GM23338 (cell line): Measurements from ENCODE around the gene AARS2. TPM values are rescaled to one million over a fixed set of nuclear protein-coding genes. Genes with fewer than 3 reads are reported as not detected.
A peak's percentile ranks its signal among the peaks of the same experiment; 100 is the strongest.

Experiments
- ATAC-seq: fragments of 200-7000 bp; cut with Tn5 transposase; 3 replicates; pipeline ENCODE4 v1.9.1; 2020
- DNase-seq: peaks from one replicate; pipeline ENCODE4 v3.0.0-alpha.2; 2015; ENCODE audit warnings: low spot score
- H2AFZ ChIP-seq: fragments of 200-600 bp; sonication (generic); 2 replicates; pipeline ENCODE4 v1.8.0; 2016; ENCODE audit warnings: antibody characterized with exemption, mild to moderate bottlenecking, moderate library complexity
- H3F3A ChIP-seq: fragments of 200-600 bp; sonication (generic); replicated peaks from 2 replicates; pipeline ENCODE4 v1.8.0; 2017; ENCODE audit warnings: antibody characterized with exemption, mixed run types, low read depth
- H3K27ac ChIP-seq: fragments of 200-600 bp; sonication (generic); 2 replicates; pipeline ENCODE4 v1.6.1; 2016; ENCODE audit warnings: low read depth
- H3K27me3 ChIP-seq: fragments of 200-600 bp; sonication (generic); 2 replicates; pipeline ENCODE4 v1.8.0; 2016; ENCODE audit warnings: mild to moderate bottlenecking, mixed run types, moderate library complexity; ENCODE audit not compliant: insufficient read depth
- H3K36me3 ChIP-seq: fragments of 200-600 bp; sonication (generic); 2 replicates; pipeline ENCODE4 v1.8.0; 2016; ENCODE audit warnings: mild to moderate bottlenecking; ENCODE audit not compliant: insufficient read depth
- H3K4me1 ChIP-seq: fragments of 200-600 bp; sonication (generic); 2 replicates; pipeline ENCODE4 v1.8.0; 2016; ENCODE audit warnings: mild to moderate bottlenecking, moderate library complexity; ENCODE audit not compliant: insufficient read depth
- H3K4me2 ChIP-seq: fragments of 200-600 bp; sonication (generic); 2 replicates; pipeline ENCODE4 v1.7.1; 2017; ENCODE audit warnings: mixed run types
- H3K4me3 ChIP-seq: fragments of 200-600 bp; sonication (generic); 2 replicates; pipeline ENCODE4 v1.6.1; 2016; ENCODE audit warnings: mixed run types
- H3K79me2 ChIP-seq: fragments of 200-600 bp; sonication (generic); replicated peaks from 2 replicates; pipeline ENCODE4 v1.8.0; 2017; ENCODE audit warnings: mild to moderate bottlenecking; ENCODE audit not compliant: insufficient read depth
- H3K9me2 ChIP-seq: fragments of 200-600 bp; sonication (generic); 2 replicates; pipeline ENCODE4 v1.8.0; 2017; ENCODE audit not compliant: insufficient read depth
- H4K20me1 ChIP-seq: fragments of 200-600 bp; sonication (generic); replicated peaks from 2 replicates; pipeline ENCODE4 v1.8.0; 2017; ENCODE audit warnings: mild to moderate bottlenecking; ENCODE audit not compliant: insufficient read depth
- H3K27ac Mint-ChIP-seq: 2 replicates; pipeline ENCODE4 v1.8.0; 2020; ENCODE audit warnings: inconsistent platforms, mild to moderate bottlenecking, moderate library complexity, mixed read lengths
- H3K27me3 Mint-ChIP-seq: 3 replicates; pipeline ENCODE4 v1.8.0; 2022; ENCODE audit warnings: low read depth, mild to moderate bottlenecking, moderate library complexity, mixed read lengths, inconsistent platforms; ENCODE audit not compliant: insufficient read depth, poor library complexity
- H3K36me3 Mint-ChIP-seq: 3 replicates; pipeline ENCODE4 v1.8.0; 2021; ENCODE audit warnings: low read depth, mild to moderate bottlenecking, inconsistent platforms, moderate library complexity, mixed read lengths
- H3K4me1 Mint-ChIP-seq: 3 replicates; pipeline ENCODE4 v1.8.0; 2020; ENCODE audit warnings: mild to moderate bottlenecking, inconsistent platforms, mixed read lengths
- H3K4me3 Mint-ChIP-seq: 3 replicates; pipeline ENCODE4 v1.8.0; 2021; ENCODE audit warnings: moderate library complexity, mild to moderate bottlenecking, inconsistent platforms, mixed read lengths
- H3K9me3 Mint-ChIP-seq: 3 replicates; pipeline ENCODE4 v1.8.0; 2020; ENCODE audit warnings: moderate library complexity, mild to moderate bottlenecking, inconsistent platforms, mixed read lengths
- CREB1 ChIP-seq: fragments of 250-450 bp; sonication (Bioruptor Pico); IDR thresholded peaks from 2 replicates; pipeline ENCODE4 v1.5.0; 2020; ENCODE audit warnings: low read depth, mild to moderate bottlenecking, moderate library complexity
- EZH2 ChIP-seq: fragments of 200-600 bp; sonication (generic); IDR thresholded peaks from one replicate; pipeline ENCODE4 v1.8.0; 2017; ENCODE audit warnings: antibody characterized with exemption, mild to moderate bottlenecking, low read depth; ENCODE audit not compliant: unreplicated experiment
- EZH2phosphoT487 ChIP-seq: fragments of 200-600 bp; sonication (generic); IDR thresholded peaks from one replicate; pipeline ENCODE4 v1.8.1; 2018; ENCODE audit warnings: antibody characterized with exemption; ENCODE audit not compliant: unreplicated experiment
- JUNB ChIP-seq: IDR thresholded peaks from one replicate; pipeline ENCODE4 v1.6.1; 2016; ENCODE audit warnings: antibody characterized with exemption; ENCODE audit not compliant: unreplicated experiment
- NANOG ChIP-seq: IDR thresholded peaks from 2 replicates; pipeline ENCODE4 v1.6.1; 2016; ENCODE audit warnings: antibody characterized with exemption, borderline replicate concordance
- POLR2AphosphoS5 ChIP-seq: IDR thresholded peaks from 2 replicates; pipeline ENCODE4 v1.6.1; 2016; ENCODE audit warnings: antibody characterized with exemption, low read depth
- STAT1 ChIP-seq: IDR thresholded peaks from one replicate; pipeline ENCODE4 v1.6.1; 2016; ENCODE audit warnings: antibody characterized with exemption; ENCODE audit not compliant: unreplicated experiment
- ZNF114 ChIP-seq: fragments of 250-450 bp; sonication (Bioruptor Pico); IDR thresholded peaks from 2 replicates; pipeline ENCODE4 v1.5.0; 2020; ENCODE audit warnings: mild to moderate bottlenecking, moderate library complexity
- ZNF331 ChIP-seq: fragments of 250-450 bp; sonication (Bioruptor Pico); IDR thresholded peaks from 2 replicates; pipeline ENCODE4 v1.5.0; 2020; ENCODE audit warnings: low read depth, mild to moderate bottlenecking, moderate library complexity
- polyA plus RNA-seq: library from polyadenylated mRNA; unstranded; fragments of >200 nt; fragmentation: Nextera tagmentation; extraction: Ambion mirVana; gene quantifications from 2 replicates; pipeline ENCODE4 v1.2.1, GENCODE V29; 2016
- total RNA-seq: library from RNA; depleted of rRNA; stranded (reverse); fragments of >200 nt; shearing (Covaris generic); gene quantifications from 2 replicates; pipeline ENCODE4 v1.2.3, GENCODE V29; 2014
- TF ChIP-seq, protein P1 (sequence below): IDR thresholded peaks from 2 replicates; pipeline ENCODE4 v1.6.1; 2016; ENCODE audit warnings: antibody characterized with exemption
- TF ChIP-seq, protein P2 (sequence below), 2 experiments: fragments of 200-600 bp in 1 of 2; sonication (generic) in 1 of 2; conservative IDR thresholded peaks; 2 replicates each; pipeline versions ENCODE4 v1.5.1 to v1.6.1; 2016 to 2017; ENCODE audit warnings: antibody characterized with exemption in 2 of 2, low read depth in 2 of 2, mild to moderate bottlenecking in 2 of 2, moderate library complexity in 1 of 2
- TF ChIP-seq, protein P3 (sequence below): IDR thresholded peaks from one replicate; pipeline ENCODE4 v1.6.1; 2018; ENCODE audit warnings: antibody characterized with exemption; ENCODE audit not compliant: unreplicated experiment
- TF ChIP-seq, protein P4 (sequence below): fragments of 250-450 bp; sonication (Bioruptor Pico); IDR thresholded peaks from 2 replicates; pipeline ENCODE4 v1.5.0; 2020; ENCODE audit warnings: mild to moderate bottlenecking, moderate library complexity

AARS2 gene
- total and polyA plus RNA-seq, 2 experiments from 2014 or later, result 6.5 to 23.2 TPM

DNA sequence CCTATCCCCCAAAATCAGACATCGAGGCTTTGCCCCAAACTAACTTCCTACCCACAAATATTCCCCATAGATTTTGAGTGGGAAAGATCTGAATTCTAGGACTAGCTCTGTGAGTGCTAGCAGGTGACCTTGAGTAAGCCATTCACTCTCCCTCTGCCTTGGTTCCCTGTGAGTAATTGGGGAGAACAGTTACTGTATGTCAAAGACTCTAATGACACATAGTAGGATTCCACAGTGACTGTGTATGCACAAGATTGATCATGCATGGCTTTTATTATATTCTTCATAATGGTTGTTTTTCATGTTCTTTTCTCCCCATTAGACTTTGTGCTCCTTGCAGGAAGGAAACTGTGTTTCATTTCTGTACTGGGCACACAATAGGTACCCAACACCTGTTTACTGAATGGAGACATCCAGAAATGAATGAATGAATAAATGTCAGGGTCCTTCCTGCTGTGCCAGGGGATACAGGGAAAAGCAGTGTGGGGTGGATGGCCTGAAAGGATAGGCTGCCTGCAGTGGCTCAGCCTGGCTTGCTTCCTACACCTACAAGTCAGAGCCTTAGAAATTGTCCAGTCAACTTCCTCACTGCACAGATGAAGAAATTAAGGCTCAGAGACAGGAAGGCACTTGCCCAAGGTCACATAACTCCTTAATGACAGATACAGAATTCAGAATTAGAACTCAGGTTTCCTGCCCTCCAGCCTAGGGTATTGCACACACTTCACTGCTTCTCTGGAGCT is 43.8 kb downstream of the AARS2 start:
- Histone ChIP-seq H3K4me2 (peak overlapping the region; percentile 87), H2AFZ (no peak overlapping the region), H4K20me1 (no peaks in the 10 kb centered on the region), H3K79me2 (peaks cover 5% of the 10 kb centered on the region; the same call in 1 of the 2 replicates), H3K27me3 (peaks cover 21% of the 10 kb centered on the region), H3K4me1 (peaks cover 16% of the 10 kb centered on the region), H3F3A (0 out of 2 replicates have a peak, but pooled peaks cover 19% of the 10 kb centered on the region), H3K36me3 (no peaks in the 10 kb centered on the region), H3K27ac (no peak overlapping the region), H3K9me2 (no peaks in the 10 kb centered on the region), H3K4me3 (peak overlapping the region; percentile 65)
- Mint-ChIP-seq H3K27ac (no peak overlapping the region), H3K4me3 (peak overlapping the region; percentile 76), H3K4me1 (peaks cover 42% of the 10 kb centered on the region), H3K27me3 (peaks cover 39% of the 10 kb centered on the region), H3K9me3 (no peaks in the 10 kb centered on the region), H3K36me3 (peaks cover 6% of the 10 kb centered on the region; the same call in 2 of the 3 replicates)
- DNase-seq (no peak), ATAC-seq (no peak)
- TF ChIP-seq, protein P1, sequence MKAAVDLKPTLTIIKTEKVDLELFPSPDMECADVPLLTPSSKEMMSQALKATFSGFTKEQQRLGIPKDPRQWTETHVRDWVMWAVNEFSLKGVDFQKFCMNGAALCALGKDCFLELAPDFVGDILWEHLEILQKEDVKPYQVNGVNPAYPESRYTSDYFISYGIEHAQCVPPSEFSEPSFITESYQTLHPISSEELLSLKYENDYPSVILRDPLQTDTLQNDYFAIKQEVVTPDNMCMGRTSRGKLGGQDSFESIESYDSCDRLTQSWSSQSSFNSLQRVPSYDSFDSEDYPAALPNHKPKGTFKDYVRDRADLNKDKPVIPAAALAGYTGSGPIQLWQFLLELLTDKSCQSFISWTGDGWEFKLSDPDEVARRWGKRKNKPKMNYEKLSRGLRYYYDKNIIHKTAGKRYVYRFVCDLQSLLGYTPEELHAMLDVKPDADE, result no peak
- TF ChIP-seq POLR2AphosphoS5 (no peak), CREB1 (CRISPR knock-in tag) (no peak), NANOG (no peak), EZH2phosphoT487 (no peak), EZH2 (no peak), ZNF331 (CRISPR knock-in tag) (no peak), ZNF114 (CRISPR knock-in tag) (no peak), STAT1 (no peak), JUNB (no peak)
- TF ChIP-seq, protein P2, sequence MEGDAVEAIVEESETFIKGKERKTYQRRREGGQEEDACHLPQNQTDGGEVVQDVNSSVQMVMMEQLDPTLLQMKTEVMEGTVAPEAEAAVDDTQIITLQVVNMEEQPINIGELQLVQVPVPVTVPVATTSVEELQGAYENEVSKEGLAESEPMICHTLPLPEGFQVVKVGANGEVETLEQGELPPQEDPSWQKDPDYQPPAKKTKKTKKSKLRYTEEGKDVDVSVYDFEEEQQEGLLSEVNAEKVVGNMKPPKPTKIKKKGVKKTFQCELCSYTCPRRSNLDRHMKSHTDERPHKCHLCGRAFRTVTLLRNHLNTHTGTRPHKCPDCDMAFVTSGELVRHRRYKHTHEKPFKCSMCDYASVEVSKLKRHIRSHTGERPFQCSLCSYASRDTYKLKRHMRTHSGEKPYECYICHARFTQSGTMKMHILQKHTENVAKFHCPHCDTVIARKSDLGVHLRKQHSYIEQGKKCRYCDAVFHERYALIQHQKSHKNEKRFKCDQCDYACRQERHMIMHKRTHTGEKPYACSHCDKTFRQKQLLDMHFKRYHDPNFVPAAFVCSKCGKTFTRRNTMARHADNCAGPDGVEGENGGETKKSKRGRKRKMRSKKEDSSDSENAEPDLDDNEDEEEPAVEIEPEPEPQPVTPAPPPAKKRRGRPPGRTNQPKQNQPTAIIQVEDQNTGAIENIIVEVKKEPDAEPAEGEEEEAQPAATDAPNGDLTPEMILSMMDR (conservative IDR thresholded peaks at IDR 0.05; ENCODE audit: low read depth in 2 of 2), result no peak
- TF ChIP-seq, protein P3, sequence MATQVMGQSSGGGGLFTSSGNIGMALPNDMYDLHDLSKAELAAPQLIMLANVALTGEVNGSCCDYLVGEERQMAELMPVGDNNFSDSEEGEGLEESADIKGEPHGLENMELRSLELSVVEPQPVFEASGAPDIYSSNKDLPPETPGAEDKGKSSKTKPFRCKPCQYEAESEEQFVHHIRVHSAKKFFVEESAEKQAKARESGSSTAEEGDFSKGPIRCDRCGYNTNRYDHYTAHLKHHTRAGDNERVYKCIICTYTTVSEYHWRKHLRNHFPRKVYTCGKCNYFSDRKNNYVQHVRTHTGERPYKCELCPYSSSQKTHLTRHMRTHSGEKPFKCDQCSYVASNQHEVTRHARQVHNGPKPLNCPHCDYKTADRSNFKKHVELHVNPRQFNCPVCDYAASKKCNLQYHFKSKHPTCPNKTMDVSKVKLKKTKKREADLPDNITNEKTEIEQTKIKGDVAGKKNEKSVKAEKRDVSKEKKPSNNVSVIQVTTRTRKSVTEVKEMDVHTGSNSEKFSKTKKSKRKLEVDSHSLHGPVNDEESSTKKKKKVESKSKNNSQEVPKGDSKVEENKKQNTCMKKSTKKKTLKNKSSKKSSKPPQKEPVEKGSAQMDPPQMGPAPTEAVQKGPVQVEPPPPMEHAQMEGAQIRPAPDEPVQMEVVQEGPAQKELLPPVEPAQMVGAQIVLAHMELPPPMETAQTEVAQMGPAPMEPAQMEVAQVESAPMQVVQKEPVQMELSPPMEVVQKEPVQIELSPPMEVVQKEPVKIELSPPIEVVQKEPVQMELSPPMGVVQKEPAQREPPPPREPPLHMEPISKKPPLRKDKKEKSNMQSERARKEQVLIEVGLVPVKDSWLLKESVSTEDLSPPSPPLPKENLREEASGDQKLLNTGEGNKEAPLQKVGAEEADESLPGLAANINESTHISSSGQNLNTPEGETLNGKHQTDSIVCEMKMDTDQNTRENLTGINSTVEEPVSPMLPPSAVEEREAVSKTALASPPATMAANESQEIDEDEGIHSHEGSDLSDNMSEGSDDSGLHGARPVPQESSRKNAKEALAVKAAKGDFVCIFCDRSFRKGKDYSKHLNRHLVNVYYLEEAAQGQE, result no peak
- TF ChIP-seq, protein P4, sequence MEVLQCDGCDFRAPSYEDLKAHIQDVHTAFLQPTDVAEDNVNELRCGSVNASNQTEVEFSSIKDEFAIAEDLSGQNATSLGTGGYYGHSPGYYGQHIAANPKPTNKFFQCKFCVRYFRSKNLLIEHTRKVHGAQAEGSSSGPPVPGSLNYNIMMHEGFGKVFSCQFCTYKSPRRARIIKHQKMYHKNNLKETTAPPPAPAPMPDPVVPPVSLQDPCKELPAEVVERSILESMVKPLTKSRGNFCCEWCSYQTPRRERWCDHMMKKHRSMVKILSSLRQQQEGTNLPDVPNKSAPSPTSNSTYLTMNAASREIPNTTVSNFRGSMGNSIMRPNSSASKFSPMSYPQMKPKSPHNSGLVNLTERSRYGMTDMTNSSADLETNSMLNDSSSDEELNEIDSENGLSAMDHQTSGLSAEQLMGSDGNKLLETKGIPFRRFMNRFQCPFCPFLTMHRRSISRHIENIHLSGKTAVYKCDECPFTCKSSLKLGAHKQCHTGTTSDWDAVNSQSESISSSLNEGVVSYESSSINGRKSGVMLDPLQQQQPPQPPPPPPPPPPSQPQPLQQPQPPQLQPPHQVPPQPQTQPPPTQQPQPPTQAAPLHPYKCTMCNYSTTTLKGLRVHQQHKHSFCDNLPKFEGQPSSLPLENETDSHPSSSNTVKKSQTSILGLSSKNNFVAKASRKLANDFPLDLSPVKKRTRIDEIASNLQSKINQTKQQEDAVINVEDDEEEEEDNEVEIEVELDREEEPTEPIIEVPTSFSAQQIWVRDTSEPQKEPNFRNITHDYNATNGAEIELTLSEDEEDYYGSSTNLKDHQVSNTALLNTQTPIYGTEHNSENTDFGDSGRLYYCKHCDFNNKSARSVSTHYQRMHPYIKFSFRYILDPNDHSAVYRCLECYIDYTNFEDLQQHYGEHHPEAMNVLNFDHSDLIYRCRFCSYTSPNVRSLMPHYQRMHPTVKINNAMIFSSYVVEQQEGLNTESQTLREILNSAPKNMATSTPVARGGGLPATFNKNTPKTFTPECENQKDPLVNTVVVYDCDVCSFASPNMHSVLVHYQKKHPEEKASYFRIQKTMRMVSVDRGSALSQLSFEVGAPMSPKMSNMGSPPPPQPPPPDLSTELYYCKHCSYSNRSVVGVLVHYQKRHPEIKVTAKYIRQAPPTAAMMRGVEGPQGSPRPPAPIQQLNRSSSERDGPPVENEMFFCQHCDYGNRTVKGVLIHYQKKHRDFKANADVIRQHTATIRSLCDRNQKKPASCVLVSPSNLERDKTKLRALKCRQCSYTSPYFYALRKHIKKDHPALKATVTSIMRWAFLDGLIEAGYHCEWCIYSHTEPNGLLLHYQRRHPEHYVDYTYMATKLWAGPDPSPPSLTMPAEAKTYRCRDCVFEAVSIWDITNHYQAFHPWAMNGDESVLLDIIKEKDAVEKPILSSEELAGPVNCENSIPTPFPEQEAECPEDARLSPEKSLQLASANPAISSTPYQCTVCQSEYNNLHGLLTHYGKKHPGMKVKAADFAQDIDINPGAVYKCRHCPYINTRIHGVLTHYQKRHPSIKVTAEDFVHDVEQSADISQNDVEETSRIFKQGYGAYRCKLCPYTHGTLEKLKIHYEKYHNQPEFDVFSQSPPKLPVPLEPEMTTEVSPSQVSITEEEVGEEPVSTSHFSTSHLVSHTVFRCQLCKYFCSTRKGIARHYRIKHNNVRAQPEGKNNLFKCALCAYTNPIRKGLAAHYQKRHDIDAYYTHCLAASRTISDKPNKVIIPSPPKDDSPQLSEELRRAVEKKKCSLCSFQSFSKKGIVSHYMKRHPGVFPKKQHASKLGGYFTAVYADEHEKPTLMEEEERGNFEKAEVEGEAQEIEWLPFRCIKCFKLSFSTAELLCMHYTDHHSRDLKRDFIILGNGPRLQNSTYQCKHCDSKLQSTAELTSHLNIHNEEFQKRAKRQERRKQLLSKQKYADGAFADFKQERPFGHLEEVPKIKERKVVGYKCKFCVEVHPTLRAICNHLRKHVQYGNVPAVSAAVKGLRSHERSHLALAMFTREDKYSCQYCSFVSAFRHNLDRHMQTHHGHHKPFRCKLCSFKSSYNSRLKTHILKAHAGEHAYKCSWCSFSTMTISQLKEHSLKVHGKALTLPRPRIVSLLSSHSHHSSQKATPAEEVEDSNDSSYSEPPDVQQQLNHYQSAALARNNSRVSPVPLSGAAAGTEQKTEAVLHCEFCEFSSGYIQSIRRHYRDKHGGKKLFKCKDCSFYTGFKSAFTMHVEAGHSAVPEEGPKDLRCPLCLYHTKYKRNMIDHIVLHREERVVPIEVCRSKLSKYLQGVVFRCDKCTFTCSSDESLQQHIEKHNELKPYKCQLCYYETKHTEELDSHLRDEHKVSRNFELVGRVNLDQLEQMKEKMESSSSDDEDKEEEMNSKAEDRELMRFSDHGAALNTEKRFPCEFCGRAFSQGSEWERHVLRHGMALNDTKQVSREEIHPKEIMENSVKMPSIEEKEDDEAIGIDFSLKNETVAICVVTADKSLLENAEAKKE (CRISPR knock-in tag), result no peak
